Ascending aorta (tissue), 2 donors: ENCODE results near the gene MC5R. TPM values are rescaled to one million over a fixed set of nuclear protein-coding genes. Genes with fewer than 3 reads are reported as not detected.
"Not testable (repeated sequence)": the region's sequence is repeated elsewhere in the genome, so short reads cannot be mapped to it uniquely, and the experiment has no call there.

ENCODE experiments used
- DNase-seq, 2 donors: peaks; one replicate each; pipeline ENCODE4 v3.0.0-alpha.2; 2019; ENCODE audit warnings: low spot score in 2 of 2
- H3K27ac ChIP-seq, 2 donors: fragments of 200-600 bp; sonication (generic); one replicate each; pipeline ENCODE4 v1.5.1; 2016 to 2017; ENCODE audit warnings: mild to moderate bottlenecking in 1 of 2
- H3K27me3 ChIP-seq: fragments of 200-600 bp; sonication (generic); one replicate; pipeline ENCODE4 v1.5.1; 2017
- H3K36me3 ChIP-seq, 2 donors: fragments of 200-600 bp; sonication (generic); one replicate each; pipeline ENCODE4 v1.5.1; 2016
- H3K4me1 ChIP-seq, 2 donors: fragments of 200-600 bp; sonication (generic); one replicate each; pipeline ENCODE4 v1.5.1; 2016 to 2017; ENCODE audit warnings: mild to moderate bottlenecking in 1 of 2
- H3K4me3 ChIP-seq, 2 donors: fragments of 200-600 bp; sonication (generic); one replicate each; pipeline ENCODE4 v1.5.1; 2016 to 2017; ENCODE audit warnings: mild to moderate bottlenecking in 1 of 2
- H3K9me3 ChIP-seq, 2 donors: fragments of 200-600 bp; sonication (generic); one replicate each; pipeline ENCODE4 v1.5.1; 2016
- CTCF ChIP-seq, 3 experiments: fragments of 200-600 bp in 2 of 3; fragments of 450-650 bp in 1 of 3; sonication (generic) in 2 of 3; IDR thresholded peaks; one replicate each; pipeline ENCODE4 v1.5.1; 2016 to 2019; ENCODE audit warnings: antibody characterized with exemption in 3 of 3, mild to moderate bottlenecking in 1 of 3, moderate library complexity in 1 of 3
- intact Hi-C: fragments of 100-400 bp; cut with DNase I; formaldehyde crosslinking; loops from one replicate; pipeline ENCODE4 v1.15.1; 2023
- total RNA-seq: library from RNA; depleted of rRNA; stranded (reverse); fragments of >200 nt; gene quantifications from one replicate; pipeline ENCODE4 v1.1.0, GENCODE V29; 2016

MC5R gene
- total RNA-seq, 1 donor from 2014 or later: not detected

GRCh38 chr18:13836559-13836958, 12.6 kb downstream of the MC5R start:
- DNase-seq: no peak
- TF ChIP-seq CTCF (IDR thresholded peaks at IDR 0.05): no peak
- H3K27ac ChIP-seq: no peak overlapping the region
- H3K27me3 ChIP-seq: no peaks in the 10 kb centered on the region
- intact Hi-C loops: no loop called here
- no peaks in the 10 kb centered on the region for H3K9me3 ChIP-seq
- H3K4me3 ChIP-seq: no peak overlapping the region
- no peaks in the 10 kb centered on the region for H3K4me1 ChIP-seq
- H3K36me3 ChIP-seq: no peaks in the 10 kb centered on the region

GRCh38 chr18:13849791-13850190, 25.8 kb downstream of the MC5R start:
- Histone ChIP-seq H3K9me3 (peaks cover 0 to 9% of the 10 kb centered on the region in 2 donors), H3K4me1 (no peaks in the 10 kb centered on the region), H3K27ac (no peak overlapping the region), H3K36me3 (no peaks in the 10 kb centered on the region), H3K4me3 (no peak overlapping the region), H3K27me3 (no peaks in the 10 kb centered on the region)
- TF ChIP-seq CTCF (IDR thresholded peaks at IDR 0.05): no peak
- intact Hi-C loops: no loop called here
- no peak for DNase-seq

GRCh38 chr18:13862898-13863297, 38.9 kb downstream of the MC5R start:
- H3K4me3 ChIP-seq, H3K9me3 ChIP-seq, H3K4me1 ChIP-seq, DNase-seq, H3K27me3 ChIP-seq, H3K36me3 ChIP-seq, intact Hi-C loops, H3K27ac ChIP-seq: not testable (repeated sequence)

- H3K4me3 ChIP-seq: no peak overlapping the region
- DNase-seq: no peak
- no peaks in the 10 kb centered on the region for H3K27me3 ChIP-seq
- H3K36me3 ChIP-seq: no peaks in the 10 kb centered on the region
- no peaks in the 10 kb centered on the region for H3K4me1 ChIP-seq
- no peaks in the 10 kb centered on the region for H3K9me3 ChIP-seq
- TF ChIP-seq CTCF (IDR thresholded peaks at IDR 0.05): no peak
- H3K27ac ChIP-seq: no peak overlapping the region
- intact Hi-C loops: no loop called here
Observed at GRCh38 chr18:13868501-13869271, 44.7 kb downstream of the MC5R start.

- Histone ChIP-seq H3K4me3 (no peak overlapping the region), H3K36me3 (no peaks in the 10 kb centered on the region), H3K4me1 (no peaks in the 10 kb centered on the region), H3K9me3 (no peaks in the 10 kb centered on the region), H3K27ac (no peak overlapping the region), H3K27me3 (no peaks in the 10 kb centered on the region)
- intact Hi-C loops: loop anchor here (10.0 kb wide), 1 partner anchor 53 kb away; no protein-coding TSS in a partner anchor
- no peak for DNase-seq
- TF ChIP-seq CTCF (IDR thresholded peaks at IDR 0.05): no peak
Observed at GRCh38 chr18:13871701-13872100, 47.8 kb downstream of the MC5R start.

GRCh38 chr18:13872373-13872772, 48.4 kb downstream of the MC5R start:
- TF ChIP-seq CTCF (IDR thresholded peaks at IDR 0.05): no peak
- DNase-seq: no peak
- Histone ChIP-seq H3K27ac (no peak overlapping the region), H3K36me3 (no peaks in the 10 kb centered on the region), H3K4me3 (no peak overlapping the region), H3K4me1 (no peaks in the 10 kb centered on the region), H3K27me3 (no peaks in the 10 kb centered on the region), H3K9me3 (no peaks in the 10 kb centered on the region)
- intact Hi-C loops: loop anchor here (10.0 kb wide), 1 partner anchor 52 kb away; no protein-coding TSS in a partner anchor
